Adrenal gland (tissue), 19 donors: Measurements from ENCODE around the gene GLTPD2. TPM values are rescaled to one million over a fixed set of nuclear protein-coding genes. Genes with fewer than 3 reads are reported as not detected.
A peak's percentile ranks its signal among the peaks of the same experiment; 100 is the strongest.

Experiments
- DNase-seq, 7 donors: peaks; one replicate each; pipeline ENCODE4 v3.0.0-alpha.2; 2019 to 2020
- H3K27ac ChIP-seq, 5 donors: fragments of 200-600 bp; sonication (generic) in 4 of 5; 1 replicate in 3 of 5; 2 replicates in 2 of 5; pipeline versions ENCODE4 v1.5.1 to v1.8.0; 2016 to 2020; ENCODE audit warnings: mild to moderate bottlenecking in 1 of 5
- H3K27me3 ChIP-seq: fragments of 200-600 bp; 2 replicates; pipeline ENCODE4 v1.8.0; 2021
- H3K36me3 ChIP-seq, 2 donors: fragments of 200-600 bp; replicated peaks in 1 of 2; 1 replicate in 1 of 2; 2 replicates in 1 of 2; pipeline versions ENCODE4 v1.5.1 to v1.8.0; 2018 to 2022
- H3K4me1 ChIP-seq, 2 donors: fragments of 200-600 bp; replicated peaks in 1 of 2; 1 replicate in 1 of 2; 2 replicates in 1 of 2; pipeline versions ENCODE4 v1.5.1 to v1.8.0; 2018 to 2021
- H3K4me3 ChIP-seq, 4 donors: fragments of 200-600 bp; sonication (generic) in 3 of 4; one replicate each; pipeline ENCODE4 v1.5.1; 2016 to 2018
- H3K9me3 ChIP-seq, 3 donors: fragments of 200-600 bp; sonication (generic) in 1 of 3; replicated peaks in 1 of 3; 1 replicate in 2 of 3; 2 replicates in 1 of 3; pipeline versions ENCODE4 v1.5.1 to v1.8.0; 2016 to 2021
- CTCF ChIP-seq, 6 experiments: fragments of 450-650 bp in 4 of 6; fragments of 200-600 bp in 2 of 6; sonication (generic) in 1 of 6; IDR thresholded peaks; 1 replicate in 5 of 6; 2 replicates in 1 of 6; pipeline versions ENCODE4 v1.5.1 to v1.8.0; 2016 to 2021; ENCODE audit warnings: antibody characterized with exemption in 6 of 6, mild to moderate bottlenecking in 2 of 6, moderate library complexity in 1 of 6
- POLR2A ChIP-seq, 2 donors: fragments of 450-650 bp; IDR thresholded peaks; one replicate each; pipeline ENCODE4 v1.6.1; 2017; ENCODE audit warnings: antibody characterized with exemption in 2 of 2, mild to moderate bottlenecking in 2 of 2, moderate library complexity in 1 of 2
- WGBS, 4 donors: extraction: QIAGEN DNeasy Blood & Tissue Kit in 2 of 4; methylation state at CpG; one replicate each; pipeline versions ENCODE4 v1.1.5 to v1.1.7; 2013 to 2017; 5-methylcytosine and 5-hydroxymethylcytosine counted together
- intact Hi-C, 2 donors: fragments of 100-400 bp; cut with DNase I; formaldehyde crosslinking; loops; one replicate each; pipeline versions ENCODE4 v1.14.1 to v1.15.0; 2022 to 2023
- long read RNA-seq, 10 donors: library from polyadenylated mRNA in 3 of 10; unstranded in 2 of 10; stranded (forward) in 1 of 10; transcript quantifications; one replicate each; pipeline ENCODE4 v2.0.0 and lab custom pipeline, GENCODE V29; 2021 to 2026
- polyA plus RNA-seq, 3 donors: library from polyadenylated mRNA; stranded (reverse); fragments of 200-250 nt in 2 of 3; fragments of 350-450 nt in 1 of 3; fragmentation: Illumina TruSeq in 1 of 3; extraction: RNeasy Lipid Tissue Mini Kit (QIAGEN cat#74804) in 1 of 3; gene quantifications; one replicate each; pipeline ENCODE4 v1.2.3, GENCODE V29; 2013 to 2014
- total RNA-seq, 9 donors: library from RNA; depleted of rRNA in 4 of 9; stranded (reverse); fragments of >200 nt in 4 of 9; fragments of 120-200 nt in 1 of 9; fragmentation: NEBNext Ultra II Directional in 1 of 9; extraction: Animal tissue kit (Norgen Biotek cat#: 25700) in 1 of 9; gene quantifications; one replicate each; pipeline versions ENCODE4 v1.1.0 to v1.2.4, GENCODE V29; 2013 to 2023
- donor health status: healthy with polysubstance abuse.
- donor health status: Bipolar disorder and iron deficiency.
- donor health status: DM: yes; HTN: yes; CAD: no.
- donor health status: DM: no; HTN: no; CAD: no.
- donor health status: DM: no; HTN: no; CAD: no.
- donor health status: DM: yes; HTN: yes; CAD: no.

The GLTPD2 gene
- total RNA-seq = not detected
- polyA plus RNA-seq = not detected
- long read RNA-seq, donor 1 = 0 reads
- long read RNA-seq, donor 2 = 0 reads
- long read RNA-seq, donor 3 = 0 reads
- long read RNA-seq, donor 4, partial matches to known transcripts = 0 of 1 reads
- long read RNA-seq, donor 4, other reads (novel, unspliced or antisense) = 1 of 1 reads
- long read RNA-seq, donor 5 = 0 reads
- long read RNA-seq, donor 6 = 0 reads
- long read RNA-seq, donor 7 = 0 reads
- long read RNA-seq, donor 8, partial matches to known transcripts = 0 of 1 reads
- long read RNA-seq, donor 8, other reads (novel, unspliced or antisense) = 0 of 1 reads
- long read RNA-seq, donor 9 = 0 reads
- long read RNA-seq, donor 10 = 0 reads

- peak within 1 kb of the TSS; percentile 78 to 98 (median 96) for H3K27ac ChIP-seq
- H3K9me3 ChIP-seq = no peaks in the 10 kb centered on the region
- peak within 1 kb of the TSS in 3 of 4 donors; percentile 15 to 57 (median 44) for H3K4me3 ChIP-seq
- 50 to 62% (median 56%) methylated on average over 16 to 62 of the region's 62 CpGs for WGBS, 4 donors
- no peaks in the 10 kb centered on the region for H3K36me3 ChIP-seq
- DNase-seq = no peak
- intact Hi-C loops = loop anchor here (2.0 to 10.0 kb wide), 3 partner anchors 54 to 102 kb away; partner anchors contain the start of genes CXCL16 (in 1 of the 2), MED11 (in 1 of the 2) and ZMYND15 (in 1 of the 2)
- no peak for TF ChIP-seq POLR2A (IDR thresholded peaks at IDR 0.05)
- no peak for TF ChIP-seq CTCF (IDR thresholded peaks at IDR 0.05)
- H3K27me3 ChIP-seq = peaks cover 10% of the 10 kb centered on the region
- H3K4me1 ChIP-seq = peaks cover 4 to 44% of the 10 kb centered on the region in 2 donors
Observed at GRCh38 chr17:4788807-4789700, at the start of gene GLTPD2. Gene GLTPD2, plus strand, starts transcription at chr17:4788964. Its CDS starts 48 bp downstream, at chr17:4789012.

- Histone ChIP-seq H3K4me1 (peaks cover 6 to 13% of the 10 kb centered on the region in 2 donors), H3K4me3 (peak within 1 kb of the TSS in 3 of 4 donors; percentile 56 to 94 (median 91)), H3K27ac (peak within 1 kb of the TSS in 4 of 5 donors; percentile 55 to 85 (median 77)), H3K36me3 (no peaks in the 10 kb centered on the region), H3K9me3 (no peaks in the 10 kb centered on the region), H3K27me3 (peaks cover 6% of the 10 kb centered on the region)
- WGBS, 4 donors = 0 to 4% (median 0%) methylated on average over 1 to 100 of the region's 100 CpGs
- no peak for TF ChIP-seq CTCF (IDR thresholded peaks at IDR 0.05)
- TF ChIP-seq POLR2A (IDR thresholded peaks at IDR 0.05) = peak in 1 of 2 donors; percentile 46
- intact Hi-C loops = loop anchor here in 1 of 2 donors (10.0 kb wide), 1 partner anchor 45 kb away; the partner anchor contains the start of genes GLTPD2 and VMO1
- DNase-seq = peak; percentile 57 to 77 (median 68)
Observed at GRCh38 chr17:4739122-4740024, 49.4 kb upstream of the GLTPD2 start, which contains the start of the genes CXCL16 and ZMYND15. Gene CXCL16, minus strand, starts transcription at chr17:4739928. Its CDS starts 589 bp downstream, at chr17:4739339. Gene ZMYND15, plus strand, starts transcription at chr17:4739833. Its CDS starts 716 bp downstream, at chr17:4740549.

- intact Hi-C loops = no loop called here
- WGBS, 4 donors = 10 to 22% (median 12%) methylated on average over 12 to 13 of the region's 13 CpGs
- H3K27ac ChIP-seq = peak overlapping the region in 2 of 5 donors; percentile 74 to 85
- peaks cover 6 to 13% of the 10 kb centered on the region in 2 donors for H3K4me1 ChIP-seq
- no peaks in the 10 kb centered on the region for H3K36me3 ChIP-seq
- H3K27me3 ChIP-seq = peaks cover 6% of the 10 kb centered on the region
- TF ChIP-seq POLR2A (IDR thresholded peaks at IDR 0.05) (no peak), CTCF (IDR thresholded peaks at IDR 0.05) (no peak)
- H3K9me3 ChIP-seq = no peaks in the 10 kb centered on the region
- H3K4me3 ChIP-seq = peak overlapping the region in 2 of 4 donors; percentile 56 to 91
- no peak for DNase-seq
Observed at GRCh38 chr17:4740025-4740351, 48.8 kb upstream of the GLTPD2 start.
